Suppressor macrophage (primary cell): ENCODE data around the gene DLEU7.

ENCODE experiments used
- DNase-seq, 4 experiments: peaks; one replicate each; pipeline ENCODE4 v3.0.0-alpha.2; 2020 to 2022

The DLEU7 gene

DNA sequence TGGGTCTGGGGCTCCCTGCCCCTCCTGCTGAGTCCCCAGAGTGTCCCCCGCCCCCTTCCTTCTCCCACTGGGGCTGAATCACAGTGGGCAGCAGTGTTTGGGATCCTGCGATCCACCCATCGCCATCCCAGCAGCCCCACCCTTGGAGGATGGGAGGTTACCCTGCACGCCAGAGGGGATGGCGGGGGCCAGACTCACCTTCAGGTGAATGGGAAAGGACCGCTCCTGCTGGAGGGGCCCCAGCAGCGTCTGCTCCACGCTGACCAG lies 569 bp downstream of the DLEU7 start:
- DNase-seq, result no peak

GRCh38 chr13:50842251-50842989 lies 1.1 kb downstream of the DLEU7 start:
- DNase-seq, result peak in 1 of 4 experiments; percentile 9

GRCh38 chr13:50841786-50842185 lies 1.7 kb downstream of the DLEU7 start:
- DNase-seq, result no peak

DNA sequence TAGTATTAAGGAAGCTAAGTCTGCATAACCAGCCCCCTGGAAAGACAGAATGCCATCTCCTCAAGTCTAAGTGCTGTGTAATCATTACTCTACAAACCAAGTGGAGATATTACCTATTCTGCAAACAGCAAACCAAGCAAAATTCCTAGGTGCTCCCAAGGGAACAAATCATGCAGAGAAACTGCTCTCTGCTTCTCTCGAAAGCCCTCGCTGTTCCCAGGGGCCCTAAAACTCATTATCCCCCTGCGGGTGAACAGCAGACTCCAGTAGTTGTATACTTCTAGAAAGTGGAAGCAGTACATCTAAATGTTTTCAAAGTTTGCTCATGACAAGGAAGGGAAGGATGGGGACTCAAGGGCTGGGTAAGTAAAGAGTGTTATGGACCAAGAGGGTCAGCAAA lies 3.2 kb downstream of the DLEU7 start:
- no peak for DNase-seq

DNA sequence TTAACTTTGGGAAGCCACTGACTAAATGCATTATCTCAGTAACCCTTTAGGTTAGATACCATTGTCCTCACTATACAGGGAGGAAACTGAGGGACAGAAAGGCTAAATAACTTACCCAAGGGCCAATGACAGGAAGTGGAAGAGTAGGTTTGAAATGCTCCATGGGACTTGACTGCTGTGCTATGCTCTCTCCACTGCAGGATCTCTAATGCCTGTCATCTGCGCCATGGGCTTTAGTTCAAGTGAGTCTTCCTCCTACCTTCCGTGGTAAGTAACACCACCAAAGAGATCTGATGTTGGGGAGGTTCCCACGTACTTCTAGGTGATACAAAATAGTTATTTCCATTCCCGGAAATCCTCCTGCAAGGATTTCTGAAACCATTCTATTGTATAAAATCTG lies 3.7 kb downstream of the DLEU7 start:
- no peak for DNase-seq

- DNase-seq, result no peak
Measured at GRCh38 chr13:50838701-50839100, 4.8 kb downstream of the DLEU7 start.

- DNase-seq, result no peak
Measured at GRCh38 chr13:50838031-50838430, 5.5 kb downstream of the DLEU7 start.

- DNase-seq, result no peak
Measured at GRCh38 chr13:50831512-50831911, 12.0 kb downstream of the DLEU7 start.

DNA sequence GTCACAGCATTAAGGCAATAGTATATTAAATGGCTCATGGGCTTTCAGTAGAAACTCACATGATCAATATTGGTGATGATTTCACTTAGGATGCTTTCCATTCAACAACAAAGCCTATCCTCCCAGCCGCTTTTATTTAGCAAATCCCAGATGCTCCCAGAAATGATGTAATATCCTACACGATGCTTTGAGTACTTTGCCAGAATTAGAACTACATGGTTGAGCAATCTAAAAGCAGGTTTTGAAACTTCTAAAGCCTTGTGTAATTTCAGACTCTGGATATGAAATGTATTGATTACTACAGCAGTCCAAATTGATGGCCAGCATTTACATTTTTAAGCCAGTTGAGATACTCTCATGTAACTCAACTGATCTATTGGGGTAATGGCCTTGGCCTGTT lies 13.6 kb downstream of the DLEU7 start:
- DNase-seq, result peak in 2 of 4 experiments; percentile 40 to 43

- DNase-seq, result no peak
Measured at GRCh38 chr13:50829226-50829625, 14.3 kb downstream of the DLEU7 start.

- no peak for DNase-seq
Measured at GRCh38 chr13:50826035-50826434, 17.5 kb downstream of the DLEU7 start.

DNA sequence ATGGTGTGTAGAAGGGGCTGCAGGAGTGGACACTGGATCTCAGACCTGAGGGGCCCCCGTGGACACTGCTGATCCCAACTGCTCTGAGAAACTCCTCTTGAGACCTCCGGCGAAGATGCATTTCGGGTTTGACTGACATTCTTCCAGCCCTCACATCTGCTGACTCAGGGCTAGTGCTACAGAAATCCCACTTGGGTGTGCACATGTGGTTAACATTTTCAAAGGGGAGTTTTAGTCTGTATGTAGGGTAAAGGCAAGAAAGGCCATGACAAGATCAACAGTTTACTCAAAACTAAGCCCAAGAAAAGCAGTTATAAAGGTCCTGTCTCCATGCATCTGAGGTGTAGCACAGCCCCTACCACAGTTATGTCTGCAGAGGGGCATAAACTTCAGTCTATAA lies 31.2 kb downstream of the DLEU7 start:
- DNase-seq, result no peak

DNA sequence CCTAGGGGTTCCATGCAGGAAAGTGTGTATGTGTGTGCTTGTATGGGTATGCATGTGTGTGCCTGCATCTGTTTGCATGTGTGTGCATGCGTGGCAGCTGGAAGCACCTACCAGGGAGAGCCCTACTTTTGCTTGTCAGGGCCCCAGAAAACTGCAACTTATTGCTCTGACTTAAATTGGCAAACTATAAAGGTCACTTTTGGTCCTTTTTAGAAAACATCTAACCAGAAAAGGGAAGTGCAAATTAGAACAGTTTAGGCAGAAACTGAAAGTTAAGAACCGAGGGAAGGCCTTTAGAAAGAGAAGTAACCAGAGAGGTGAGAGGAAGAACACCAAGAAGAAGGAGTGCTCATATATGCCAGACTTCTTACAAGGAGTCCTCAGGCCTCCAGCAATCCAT lies 32.5 kb downstream of the DLEU7 start:
- DNase-seq, result peak; percentile 14 to 77 (median 54)

DNA sequence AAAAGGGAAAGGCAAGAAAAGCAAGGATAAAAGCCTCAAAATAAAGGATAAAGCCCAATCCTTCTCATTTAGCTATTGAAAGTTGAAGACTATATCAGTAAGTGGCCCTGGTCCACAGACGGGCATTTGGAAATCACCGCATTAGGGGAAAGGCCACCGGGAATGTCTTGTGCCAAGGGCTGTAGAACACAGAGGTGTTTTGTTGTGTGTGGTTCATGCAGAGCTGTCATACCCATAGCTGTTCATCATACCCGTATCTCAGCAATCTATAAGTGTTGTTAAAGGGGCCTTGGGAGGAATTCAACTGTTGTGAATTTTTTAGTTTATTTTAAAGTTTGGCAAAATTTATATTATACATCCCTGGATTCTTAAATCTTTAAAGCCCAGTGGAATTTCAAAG lies 33.0 kb downstream of the DLEU7 start:
- DNase-seq, result no peak

DNA sequence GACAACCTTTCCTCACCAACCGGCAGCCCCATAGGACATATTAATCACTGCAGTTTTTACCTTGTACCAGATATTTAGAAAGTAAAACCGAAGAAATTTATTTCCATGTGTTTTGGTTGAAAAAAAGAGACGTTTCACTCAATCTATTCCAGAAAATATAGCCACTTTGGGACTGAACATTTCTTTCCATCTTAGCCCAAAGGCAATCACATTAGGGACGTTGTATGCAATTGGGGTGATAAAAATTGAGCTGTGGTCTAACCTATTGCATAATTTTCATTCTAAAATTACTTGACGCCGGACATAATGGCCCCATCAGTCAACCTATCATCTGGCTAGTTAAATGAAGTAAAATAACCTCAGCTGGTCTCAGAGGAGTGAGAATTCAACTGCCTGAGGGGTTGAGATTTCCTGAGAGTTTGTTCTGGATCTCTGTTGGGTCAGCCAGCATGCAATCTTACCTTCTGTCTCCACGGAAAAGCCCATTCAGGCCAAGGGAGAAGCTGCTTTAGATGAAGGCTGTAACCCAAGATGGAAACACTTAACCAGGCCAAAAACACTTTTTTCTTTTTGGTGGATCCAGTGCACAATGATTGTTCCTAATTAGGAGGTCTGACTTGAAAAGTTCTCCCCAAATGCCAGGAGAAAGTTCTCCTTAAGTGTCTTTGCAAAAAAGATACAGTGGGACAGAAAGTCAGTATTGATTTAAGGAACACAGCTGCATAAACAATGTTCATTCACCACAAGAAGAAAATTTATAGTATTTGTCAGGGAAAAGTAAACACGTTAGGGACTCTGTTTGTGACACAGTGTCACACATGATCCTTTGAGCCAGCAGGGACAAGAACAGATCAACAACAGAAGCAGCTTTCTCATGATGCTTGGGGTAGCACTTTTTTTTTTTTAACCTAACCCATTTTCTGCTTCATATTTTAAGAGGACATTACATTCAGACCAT lies 34.1 kb downstream of the DLEU7 start:
- DNase-seq, result no peak

DNA sequence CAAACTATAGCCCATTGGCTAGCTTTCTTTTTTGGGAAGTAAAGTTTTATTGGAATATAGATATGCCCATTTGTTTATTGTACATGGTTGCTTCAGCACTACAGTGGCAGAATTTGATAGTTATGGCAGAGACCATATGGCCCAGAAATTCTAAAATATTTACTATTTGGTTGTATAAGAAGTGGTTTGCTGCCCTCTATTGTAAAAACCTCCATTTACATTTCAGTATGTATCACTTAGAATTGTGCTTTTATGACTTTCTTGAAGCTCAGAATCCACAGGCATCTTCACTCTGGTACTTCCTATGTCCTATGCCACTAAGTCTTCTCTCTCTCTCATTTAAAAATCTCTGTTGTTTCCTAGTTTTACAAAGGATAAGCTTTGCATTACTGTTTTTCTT lies 37.7 kb downstream of the DLEU7 start:
- DNase-seq, result no peak

GRCh38 chr13:50801087-50801931 lies 42.2 kb downstream of the DLEU7 start:
- peak; percentile 82 to 89 (median 84) for DNase-seq

DNA sequence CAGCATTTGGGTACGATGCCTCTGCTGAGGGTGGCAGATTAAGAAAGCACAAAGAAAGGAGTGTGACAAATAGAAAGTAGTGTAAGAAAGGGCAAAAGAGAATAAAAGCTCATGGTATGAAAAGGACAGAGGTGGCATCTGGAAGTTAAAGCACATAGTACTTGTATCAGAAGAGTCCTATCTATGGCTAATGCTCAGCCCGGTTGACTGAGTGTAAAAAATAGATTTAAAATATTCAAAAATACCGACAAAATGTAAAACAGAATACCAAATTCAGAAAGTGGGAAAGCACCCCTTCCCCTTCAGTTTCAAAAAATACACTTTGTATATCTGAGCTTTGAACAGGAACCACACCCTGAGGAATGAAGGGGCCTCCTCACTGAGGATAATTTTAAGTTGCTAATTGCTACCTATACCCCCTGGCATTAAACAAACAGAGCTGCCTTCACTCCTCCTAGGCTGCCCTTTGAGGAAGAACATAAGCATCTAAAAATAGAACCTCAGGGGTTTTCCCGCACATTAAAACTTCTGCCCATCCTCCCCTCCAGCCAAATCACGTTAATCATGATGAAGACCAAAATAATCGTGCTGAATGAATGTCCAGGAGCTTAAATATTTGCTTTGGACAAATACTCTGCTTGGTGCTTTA lies 43.3 kb downstream of the DLEU7 start:
- peak in 2 of 4 experiments; percentile 21 to 35 for DNase-seq

DNA sequence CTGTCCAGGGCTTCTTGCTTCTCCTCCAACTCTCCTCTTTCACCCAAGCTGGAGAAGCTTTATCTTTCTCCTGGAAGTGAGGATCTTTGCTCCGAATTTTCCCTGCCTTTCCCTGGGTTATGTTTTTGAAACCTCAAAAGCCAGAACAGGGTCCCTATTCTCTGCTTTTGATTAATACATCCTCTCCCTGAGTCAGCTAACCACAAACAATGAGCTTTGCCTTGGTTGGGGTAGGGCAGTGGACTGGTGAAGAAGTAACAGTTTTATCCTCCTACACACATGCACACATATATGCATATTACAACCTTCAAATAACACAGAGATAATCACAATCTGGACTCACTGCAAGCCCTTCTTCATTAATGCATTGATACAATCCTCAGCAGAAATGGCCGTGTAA lies 44.6 kb downstream of the DLEU7 start:
- peak in 1 of 4 experiments; percentile 21 for DNase-seq

DNA sequence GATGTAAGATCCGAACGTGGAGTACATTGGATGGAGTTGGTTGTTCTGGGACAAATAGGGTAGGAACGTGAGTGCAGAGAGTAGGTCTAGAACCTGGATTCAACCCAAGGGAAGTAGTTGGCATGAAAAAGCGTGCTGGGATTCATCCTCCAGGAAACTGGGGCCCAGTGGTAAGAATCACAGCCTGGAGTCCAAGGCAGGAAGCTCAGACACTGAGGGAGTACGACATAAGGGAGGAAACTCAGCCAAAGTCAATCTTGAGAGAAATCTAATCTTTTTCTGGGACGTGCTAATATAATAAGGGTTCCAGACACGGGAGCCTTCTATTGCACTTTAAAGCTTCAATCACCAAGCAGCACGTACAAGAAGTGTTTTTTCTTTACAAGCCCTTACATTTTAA lies 46.4 kb downstream of the DLEU7 start:
- DNase-seq, result no peak

DNA sequence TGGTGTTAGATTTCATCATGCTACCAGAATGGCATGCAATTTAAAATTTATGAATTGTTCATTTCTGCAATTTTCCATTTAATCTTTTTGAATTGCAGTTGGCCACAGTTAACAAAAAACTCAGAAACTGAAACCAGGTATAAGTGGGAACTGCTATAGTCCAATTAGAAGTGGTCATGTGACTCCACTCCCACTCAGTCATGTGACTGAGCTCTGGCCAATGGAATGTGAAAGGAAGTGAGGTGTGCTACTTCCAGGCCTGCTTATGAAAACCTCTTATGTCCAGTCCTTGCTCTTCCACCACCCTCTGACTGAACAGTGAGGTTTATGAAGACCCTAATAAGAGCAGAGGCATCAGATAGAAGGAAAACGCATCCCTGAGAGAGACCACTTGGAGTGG lies 47.0 kb downstream of the DLEU7 start:
- no peak for DNase-seq

DNA sequence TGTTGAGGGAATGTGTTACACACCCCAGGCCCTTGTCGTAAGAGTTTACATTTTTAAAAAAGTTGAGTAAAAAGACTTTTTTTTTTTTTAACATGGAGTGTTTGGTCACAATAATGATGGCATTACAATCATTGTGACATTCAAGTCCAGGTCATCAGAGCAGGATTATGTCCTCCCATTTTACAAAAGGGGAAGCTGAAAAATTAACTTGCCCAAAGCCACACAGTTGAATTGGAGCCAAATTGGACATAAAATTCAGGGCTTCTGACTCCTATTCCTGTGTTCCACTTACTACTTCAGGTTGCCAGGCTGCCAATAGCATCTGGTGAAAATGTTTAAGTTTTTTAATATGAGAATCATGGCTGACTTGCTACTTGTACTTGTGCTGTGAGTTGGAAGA lies 49.3 kb downstream of the DLEU7 start:
- peak; percentile 13 to 62 (median 52) for DNase-seq

GRCh38 chr13:50793026-50793425 lies 50.5 kb downstream of the DLEU7 start:
- DNase-seq, result no peak
